HCT116 (cell line): ENCODE measurements around the gene FBXL19. TPM values are rescaled to one million over a fixed set of nuclear protein-coding genes. Genes with fewer than 3 reads are reported as not detected.

Source experiments
- ATAC-seq: fragments of 200-7000 bp; cut with Tn5 transposase; 2 replicates; pipeline ENCODE4 v1.9.1; 2020; ENCODE audit warnings: mild to moderate bottlenecking, moderate library complexity
- BruUV-seq: library from RNA; stranded (reverse); fragments of 400-500 nt; replicated peaks from 2 replicates; lab custom pipeline; 2021; lab: Mats Ljungman, UMichigan
- CTCF ChIA-PET: fragments of 300-600 bp; sonication (Branson Sonifier 250); formaldehyde crosslinking; loops from one replicate; lab custom pipeline; 2021; ENCODE audit warnings: antibody characterized with exemption; lab: Charles Lee
- POLR2A ChIA-PET: fragments of 300-600, 350-600 bp; sonication (Branson Sonifier 250); formaldehyde crosslinking; loops from one replicate; lab custom pipeline; 2021; ENCODE audit warnings: antibody characterized with exemption; lab: Charles Lee
- RAD21 ChIA-PET, 2 experiments: fragments of 300-600 bp; sonication (Branson Sonifier 250); formaldehyde crosslinking; loops; one replicate each; lab custom pipeline; 2023; ENCODE audit warnings: low total read pairs in 2 of 2; ENCODE audit not compliant: uncharacterized antibody in 2 of 2, unreplicated experiment in 2 of 2, low non-redundant PET in 1 of 2; lab: Charles Lee
- DNase-seq: peaks from one replicate; pipeline ENCODE4 v3.0.0-alpha.2; 2010; ENCODE audit warnings: low read depth, low spot score
- H2AFZ ChIP-seq: fragments of 200-600 bp; shearing (Covaris generic), sonication (generic); 2 replicates; pipeline ENCODE4 v1.6.1; 2017; ENCODE audit warnings: low read depth, mixed run types, mixed read lengths, antibody characterized with exemption, low read length; ENCODE audit not compliant: poor library complexity, severe bottlenecking
- H3K27ac ChIP-seq: 2 replicates; pipeline ENCODE4 v1.5.1; 2012; ENCODE audit warnings: low read depth, low read length
- H3K27me3 ChIP-seq: fragments of 200-600 bp; sonication (generic); 2 replicates; pipeline ENCODE4 v1.6.1; 2016; ENCODE audit warnings: mixed run types, low read length, mixed read lengths; ENCODE audit not compliant: insufficient read depth
- H3K36me3 ChIP-seq, 2 experiments: fragments of 200-500 bp in 1 of 2; fragments of 200-600 bp in 1 of 2; sonication (Bioruptor generic) in 1 of 2; sonication (generic) in 1 of 2; 2 replicates each; pipeline versions ENCODE4 v1.5.1 to v1.6.1; 2014 to 2016; ENCODE audit warnings: low read length in 2 of 2, inconsistent platforms in 1 of 2, mixed read lengths in 1 of 2, mixed run types in 1 of 2; ENCODE audit not compliant: insufficient read depth in 2 of 2, control insufficient read depth in 1 of 2
- H3K4me1 ChIP-seq, 2 experiments: fragments of 200-600 bp in 1 of 2; sonication (generic) in 1 of 2; 2 replicates each; pipeline versions ENCODE4 v1.5.1 to v1.6.1; 2012 to 2017; ENCODE audit warnings: low read length in 2 of 2, inconsistent platforms in 1 of 2, mild to moderate bottlenecking in 1 of 2, mixed read lengths in 1 of 2, mixed run types in 1 of 2, moderate library complexity in 1 of 2; ENCODE audit not compliant: insufficient read depth in 2 of 2, control insufficient read depth in 1 of 2
- H3K4me2 ChIP-seq: fragments of 200-600 bp; sonication (generic); 2 replicates; pipeline ENCODE4 v1.6.1; 2017; ENCODE audit warnings: mixed run types, low read length, mixed read lengths
- H3K4me3 ChIP-seq, 2 experiments: fragments of 200-600 bp in 1 of 2; sonication (generic) in 1 of 2; replicated peaks in 1 of 2; 2 replicates each; pipeline ENCODE4 v1.5.1; 2011 to 2016; ENCODE audit warnings: low read length in 2 of 2, control low read depth in 1 of 2, low read depth in 1 of 2, mild to moderate bottlenecking in 1 of 2, mixed read lengths in 1 of 2, mixed run types in 1 of 2
- H3K79me2 ChIP-seq: fragments of 200-600 bp; sonication (generic); 2 replicates; pipeline ENCODE4 v1.6.1; 2017; ENCODE audit warnings: mild to moderate bottlenecking, mixed run types, low read length, moderate library complexity, mixed read lengths; ENCODE audit not compliant: insufficient read depth
- H3K9ac ChIP-seq: fragments of 200-600 bp; sonication (generic); 2 replicates; pipeline ENCODE4 v1.6.1; 2016; ENCODE audit warnings: low read length, mixed read lengths
- H3K9me2 ChIP-seq: fragments of 200-600 bp; sonication (generic), shearing (Covaris generic); 2 replicates; pipeline ENCODE4 v1.6.1; 2017; ENCODE audit warnings: mixed run types, mild to moderate bottlenecking, moderate library complexity; ENCODE audit not compliant: insufficient read depth
- H3K9me3 ChIP-seq, 2 experiments: fragments of 200-500 bp in 1 of 2; fragments of 200-600 bp in 1 of 2; sonication (Bioruptor generic) in 1 of 2; sonication (generic) in 1 of 2; 2 replicates each; pipeline ENCODE4 v1.6.1; 2014 to 2017; ENCODE audit warnings: low read length in 2 of 2, mixed read lengths in 2 of 2, inconsistent platforms in 1 of 2, low read depth in 1 of 2, mild to moderate bottlenecking in 1 of 2, mixed run types in 1 of 2, moderate library complexity in 1 of 2; ENCODE audit not compliant: control insufficient read depth in 1 of 2, insufficient read depth in 1 of 2
- H4K20me1 ChIP-seq: fragments of 200-600 bp; sonication (generic), shearing (Covaris generic); 2 replicates; pipeline ENCODE4 v1.6.1; 2017; ENCODE audit warnings: mixed run types, mild to moderate bottlenecking, moderate library complexity; ENCODE audit not compliant: insufficient read depth
- CBX3 ChIP-seq: IDR thresholded peaks from 2 replicates; pipeline ENCODE4 v1.6.1; 2012; ENCODE audit warnings: low read depth
- EGR1 ChIP-seq: IDR thresholded peaks from 2 replicates; pipeline ENCODE4 v1.6.1; 2012; ENCODE audit warnings: low read depth
- EZH2 ChIP-seq: fragments of 200-600 bp; sonication (generic); IDR thresholded peaks from 2 replicates; pipeline ENCODE4 v1.6.1; 2017; ENCODE audit warnings: antibody characterized with exemption, mixed run types
- EZH2phosphoT487 ChIP-seq: fragments of 200-600 bp; IDR thresholded peaks from 2 replicates; pipeline ENCODE4 v1.6.1; 2018; ENCODE audit warnings: antibody characterized with exemption, borderline replicate concordance
- FOSL1 ChIP-seq: IDR thresholded peaks from 2 replicates; pipeline ENCODE4 v1.6.1; 2012; ENCODE audit warnings: low read depth
- JUND ChIP-seq: IDR thresholded peaks from 2 replicates; pipeline ENCODE4 v1.6.1; 2012
- POLR2AphosphoS5 ChIP-seq: IDR thresholded peaks from 2 replicates; pipeline ENCODE4 v1.6.1; 2011; ENCODE audit warnings: mild to moderate bottlenecking, low read depth, low read length, moderate library complexity
- RAD21 ChIP-seq: IDR thresholded peaks from 2 replicates; pipeline ENCODE4 v1.6.1; 2012; ENCODE audit warnings: low read depth, mild to moderate bottlenecking
- SP1 ChIP-seq: IDR thresholded peaks from 2 replicates; pipeline ENCODE4 v1.6.1; 2012; ENCODE audit warnings: low read depth
- SRF ChIP-seq: IDR thresholded peaks from 2 replicates; pipeline ENCODE4 v1.6.1; 2012; ENCODE audit warnings: low read depth
- YY1 ChIP-seq: IDR thresholded peaks from 2 replicates; pipeline ENCODE4 v1.6.1; 2011; ENCODE audit warnings: low read length, low read depth, moderate library complexity, mild to moderate bottlenecking; ENCODE audit not compliant: insufficient replicate concordance; ENCODE audit errors: extremely low read depth
- ZFX ChIP-seq: fragments of 450-650 bp; IDR thresholded peaks from 2 replicates; pipeline ENCODE4 v1.6.1; 2017
- ZNF274 ChIP-seq: fragments of 200-500 bp; sonication (Bioruptor generic); IDR thresholded peaks from 2 replicates; pipeline ENCODE4 v1.6.1; 2014; ENCODE audit warnings: mild to moderate bottlenecking, low read depth, low read length, inconsistent platforms
- intact Hi-C: fragments of 100-400 bp; cut with micrococcal nuclease; formaldehyde crosslinking; loops from 2 replicates; pipeline ENCODE4 v1.10.0; 2022
- total RNA-seq: library from RNA; stranded (reverse); gene quantifications from one replicate; pipeline ENCODE4 v1.2.1, GENCODE V29; 2021; ENCODE audit not compliant: unreplicated experiment
- TF ChIP-seq, protein P1 (sequence below): IDR thresholded peaks from 2 replicates; pipeline ENCODE4 v1.6.1; 2012

Gene FBXL19
- total RNA-seq, 1 experiment from 2014 or later, result 45.2 TPM

DNA sequence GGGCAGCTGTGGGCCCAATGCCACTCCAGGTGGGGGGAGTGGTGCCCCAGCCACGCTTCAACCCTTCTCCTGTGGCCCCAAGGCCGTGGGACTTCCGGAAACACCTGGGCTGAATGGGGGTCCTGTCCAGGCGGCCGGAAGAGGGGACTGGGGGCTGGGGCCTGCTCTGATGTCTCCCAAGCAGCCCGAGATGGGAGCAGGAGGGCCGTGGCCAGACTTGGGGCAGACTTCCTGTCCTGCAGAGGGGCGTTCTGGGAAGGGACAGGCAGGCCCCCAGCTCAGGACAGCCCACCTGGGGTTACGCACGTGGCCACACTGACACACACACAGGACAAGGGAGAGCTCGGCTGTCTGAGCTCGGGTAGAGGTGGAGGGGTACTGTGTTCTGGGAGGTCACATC, 66.7 kb downstream of the FBXL19 start (continued):
- TF ChIP-seq EZH2phosphoT487, result no peak
- TF ChIP-seq SRF, result no peak
- TF ChIP-seq ZFX, result no peak
- TF ChIP-seq EZH2, result no peak
- TF ChIP-seq POLR2AphosphoS5, result no peak

DNA sequence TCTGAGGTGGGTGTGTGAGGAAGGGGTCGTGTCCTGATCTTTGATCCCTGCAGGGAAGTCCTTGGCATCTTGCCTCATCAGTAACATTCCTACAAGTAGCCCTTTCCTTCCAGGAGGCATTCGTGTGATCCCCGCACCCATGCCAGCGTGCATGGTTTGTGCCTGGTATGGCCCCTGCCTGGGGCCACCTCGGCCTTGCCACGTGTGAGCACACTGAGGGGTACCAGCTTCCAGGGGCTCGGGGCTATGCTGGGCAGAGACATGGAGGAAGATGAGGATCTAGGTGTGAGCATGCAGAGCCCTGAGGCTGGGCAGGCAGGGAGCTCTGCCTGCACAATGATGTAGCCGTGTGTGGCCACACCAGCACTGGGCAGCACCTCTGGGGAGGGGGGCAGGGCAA, 67.7 kb downstream of the FBXL19 start:
- Histone ChIP-seq H3K9ac (no peak overlapping the region), H3K9me3 (no peaks in the 10 kb centered on the region), H3K4me2 (no peak overlapping the region), H3K79me2 (no peaks in the 10 kb centered on the region), H3K9me2 (no peaks in the 10 kb centered on the region), H3K4me3 (no peak overlapping the region), H4K20me1 (no peaks in the 10 kb centered on the region), H3K36me3 (no peaks in the 10 kb centered on the region), H3K4me1 (peaks cover 0 to 8% of the 10 kb centered on the region in 2 experiments; a peak in 2 of 4 replicates), H3K27me3 (no peaks in the 10 kb centered on the region), H2AFZ (no peak overlapping the region), H3K27ac (no peak overlapping the region)
- ATAC-seq (no peak), DNase-seq (no peak)
- no TSS peak for BruUV-seq
- ChIA-PET POLR2A (no interaction called here), CTCF (no interaction called here), RAD21 (no interaction called here)
- TF ChIP-seq RAD21 (no peak), SP1 (no peak), EZH2phosphoT487 (no peak), FOSL1 (no peak), YY1 (no peak), ZNF274 (no peak), JUND (no peak)
- intact Hi-C loops, result no loop called here

DNA sequence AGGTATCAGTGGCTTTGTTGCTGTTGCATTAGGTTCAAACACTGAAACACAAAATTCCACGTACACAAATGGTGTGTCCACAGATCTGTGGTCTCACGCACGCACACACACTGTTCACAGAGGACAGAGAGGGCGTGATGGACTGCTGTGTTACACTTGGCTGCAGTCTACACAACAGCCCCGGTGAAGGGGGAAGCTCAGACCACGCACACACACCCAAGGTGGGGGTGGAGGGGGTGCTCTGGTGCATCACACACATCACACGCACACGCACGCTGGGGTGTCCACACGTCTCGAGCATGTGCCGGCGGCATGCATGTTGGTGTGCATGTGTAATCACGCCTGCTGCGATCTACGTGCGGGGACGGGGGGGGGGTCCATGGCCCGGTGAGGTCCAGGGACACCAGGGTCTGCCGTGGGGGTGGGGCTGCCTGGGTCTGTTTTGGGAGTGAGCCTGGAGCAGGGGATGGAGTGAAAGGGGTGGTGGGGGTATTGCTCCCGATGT, 69.0 kb downstream of the FBXL19 start:
- no peaks in the 10 kb centered on the region for H4K20me1 ChIP-seq
- H3K4me1 ChIP-seq, result peaks cover 2 to 19% of the 10 kb centered on the region in 2 experiments
- H3K9me2 ChIP-seq, result no peaks in the 10 kb centered on the region
- ChIA-PET RAD21 (no interaction called here), POLR2A (no interaction called here), CTCF (no interaction called here)
- no peak overlapping the region for H3K27ac ChIP-seq
- no peak for DNase-seq
- no peak overlapping the region for H3K9ac ChIP-seq
- no peak for ATAC-seq
- H2AFZ ChIP-seq, result no peak overlapping the region
- TF ChIP-seq ZFX (no peak), EZH2phosphoT487 (no peak), FOSL1 (no peak), CBX3 (no peak), EGR1 (no peak)
- TF ChIP-seq, protein P1, sequence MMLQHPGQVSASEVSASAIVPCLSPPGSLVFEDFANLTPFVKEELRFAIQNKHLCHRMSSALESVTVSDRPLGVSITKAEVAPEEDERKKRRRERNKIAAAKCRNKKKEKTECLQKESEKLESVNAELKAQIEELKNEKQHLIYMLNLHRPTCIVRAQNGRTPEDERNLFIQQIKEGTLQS, result no peak
- intact Hi-C loops, result no loop called here
- no peaks in the 10 kb centered on the region for H3K9me3 ChIP-seq
- H3K4me3 ChIP-seq, result no peak overlapping the region
- no peaks in the 10 kb centered on the region for H3K36me3 ChIP-seq
- no peak overlapping the region for H3K4me2 ChIP-seq
- no TSS peak for BruUV-seq
- no peaks in the 10 kb centered on the region for H3K27me3 ChIP-seq
- no peaks in the 10 kb centered on the region for H3K79me2 ChIP-seq
